CD4-positive, alpha-beta T cell (primary cell): ENCODE data around the gene DCAF8. TPM values are rescaled to one million over a fixed set of nuclear protein-coding genes. Genes with fewer than 3 reads are reported as not detected.

Experiments used
- ATAC-seq: fragments of 200-7000 bp; cut with Tn5 transposase; one replicate; pipeline ENCODE4 v1.10.0; 2022; ENCODE audit warnings: mild to moderate bottlenecking; ENCODE audit not compliant: poor library complexity
- CTCF ChIA-PET: fragments of 350-600 bp; sonication (Branson Sonifier 250); formaldehyde crosslinking; loops from one replicate; lab custom pipeline; 2021; ENCODE audit warnings: antibody characterized with exemption, inconsistent platforms; lab: Charles Lee
- POLR2A ChIA-PET: fragments of 350-600 bp; sonication (Branson Sonifier 250); formaldehyde crosslinking; loops from one replicate; lab custom pipeline; 2021; ENCODE audit warnings: antibody characterized with exemption, inconsistent platforms; lab: Charles Lee
- DNase-seq, 14 experiments: peaks; one replicate each; pipeline ENCODE4 v3.0.0-alpha.2; 2013 to 2020; ENCODE audit warnings: mixed read lengths in 2 of 14
- H3K27ac ChIP-seq, 2 donors: one replicate each; pipeline versions ENCODE4 v1.5.1 to v1.7.0; 2013; ENCODE audit warnings: low read length in 2 of 2, low read depth in 1 of 2, mild to moderate bottlenecking in 1 of 2
- H3K27me3 ChIP-seq, 2 experiments: 1 replicate in 1 of 2; 2 replicates in 1 of 2; pipeline versions ENCODE4 v1.6.1 to v1.7.0; 2013; ENCODE audit warnings: low read length in 2 of 2, control low read depth in 1 of 2, mild to moderate bottlenecking in 1 of 2, moderate library complexity in 1 of 2; ENCODE audit not compliant: insufficient read depth in 2 of 2, control insufficient read depth in 1 of 2
- H3K36me3 ChIP-seq: one replicate; pipeline ENCODE4 v1.6.1; 2013; ENCODE audit warnings: low read length, control low read depth; ENCODE audit not compliant: insufficient read depth
- H3K4me1 ChIP-seq: one replicate; pipeline ENCODE4 v1.6.1; 2013; ENCODE audit warnings: low read length, control low read depth; ENCODE audit not compliant: insufficient read depth
- H3K4me3 ChIP-seq: one replicate; pipeline ENCODE4 v1.5.1; 2013; ENCODE audit warnings: mild to moderate bottlenecking, low read length, moderate library complexity
- H3K9me3 ChIP-seq, 2 experiments: 1 replicate in 1 of 2; 2 replicates in 1 of 2; pipeline versions ENCODE4 v1.6.1 to v1.7.0; 2013; ENCODE audit warnings: low read length in 2 of 2, mild to moderate bottlenecking in 2 of 2, control low read depth in 1 of 2, moderate library complexity in 1 of 2; ENCODE audit not compliant: control insufficient read depth in 1 of 2, insufficient read depth in 1 of 2
- H3K27ac Mint-ChIP-seq: one replicate; pipeline ENCODE4 v1.8.0; 2020; ENCODE audit warnings: mixed read lengths
- H3K27me3 Mint-ChIP-seq: one replicate; pipeline ENCODE4 v1.8.0; 2021; ENCODE audit warnings: mixed read lengths
- H3K36me3 Mint-ChIP-seq: one replicate; pipeline ENCODE4 v1.8.0; 2021; ENCODE audit warnings: low read depth, mixed read lengths
- H3K4me1 Mint-ChIP-seq: one replicate; pipeline ENCODE4 v1.8.0; 2021; ENCODE audit warnings: low read depth, mixed read lengths
- H3K4me3 Mint-ChIP-seq: one replicate; pipeline ENCODE4 v1.8.0; 2020; ENCODE audit warnings: mild to moderate bottlenecking, mixed read lengths
- H3K9me3 Mint-ChIP-seq: one replicate; pipeline ENCODE4 v1.8.0; 2020; ENCODE audit warnings: mixed read lengths
- CTCF ChIP-seq: fragments of 200-600 bp; IDR thresholded peaks from one replicate; pipeline ENCODE4 v1.8.0; 2022; ENCODE audit warnings: antibody characterized with exemption, mild to moderate bottlenecking
- intact Hi-C, 2 experiments: fragments of 100-400 bp; cut with DNase I in 1 of 2; cut with micrococcal nuclease in 1 of 2; formaldehyde crosslinking; loops; one replicate each; pipeline versions ENCODE4 v1.15.1 to v1.9.0; 2023 to 2025; cut with DNase I, micrococcal nuclease
- total RNA-seq, 174 experiments: library from RNA in 2 of 174; stranded (reverse) in 2 of 174; gene quantifications; one replicate each; pipeline ENCODE4 v1.2.3 and lab custom pipeline; 2021 to 2026

DCAF8 gene
- total RNA-seq, 2 experiments from 2014 or later = 151 to 154 TPM

GRCh38 chr1:160207118-160207650, 55.2 kb downstream of the DCAF8 start:
- Histone ChIP-seq H3K27me3 (no peaks in the 10 kb centered on the region), H3K9me3 (no peaks in the 10 kb centered on the region), H3K4me3 (no peak overlapping the region), H3K4me1 (peaks cover 45% of the 10 kb centered on the region), H3K27ac (peak overlapping the region in 1 of 2 donors; percentile 12), H3K36me3 (peaks cover 28% of the 10 kb centered on the region)
- H3K27me3 Mint-ChIP-seq = no peaks in the 10 kb centered on the region
- ChIA-PET POLR2A (no interaction called here), CTCF (interaction anchor here (1.0 kb wide), 1 partner anchor 42 kb away, joined by 3 read pairs; no protein-coding TSS in a partner anchor)
- TF ChIP-seq CTCF = no peak
- H3K4me3 Mint-ChIP-seq = peak overlapping the region; percentile 90
- H3K27ac Mint-ChIP-seq = peak overlapping the region; percentile 76
- intact Hi-C loops = loop anchor here (5.0 kb wide), 2 partner anchors 45 to 110 kb away; partner anchors contain the start of gene IGSF8 (in 1 of the 2)
- no peak for DNase-seq
- H3K4me1 Mint-ChIP-seq = peaks cover 42% of the 10 kb centered on the region
- no peaks in the 10 kb centered on the region for H3K9me3 Mint-ChIP-seq
- H3K36me3 Mint-ChIP-seq = peaks cover 10% of the 10 kb centered on the region
- no peak for ATAC-seq

GRCh38 chr1:160206421-160207117, 55.8 kb downstream of the DCAF8 start:
- no peaks in the 10 kb centered on the region for H3K27me3 Mint-ChIP-seq
- ChIA-PET CTCF (no interaction called here), POLR2A (interaction anchor here (1.0 to 1.4 kb wide), 3 partner anchors 12 to 79 kb away, joined by 3 to 9 read pairs (median 4); partner anchors contain the start of genes DCAF8 and PEX19)
- no peaks in the 10 kb centered on the region for H3K9me3 Mint-ChIP-seq
- peaks cover 42% of the 10 kb centered on the region for H3K4me1 Mint-ChIP-seq
- no peak for TF ChIP-seq CTCF
- Histone ChIP-seq H3K27me3 (no peaks in the 10 kb centered on the region), H3K27ac (peak overlapping the region; percentile 33 to 71), H3K4me3 (peak overlapping the region; percentile 97), H3K4me1 (peaks cover 45% of the 10 kb centered on the region), H3K9me3 (no peaks in the 10 kb centered on the region), H3K36me3 (peaks cover 22% of the 10 kb centered on the region)
- H3K4me3 Mint-ChIP-seq = peak overlapping the region; percentile 90
- H3K27ac Mint-ChIP-seq = peak overlapping the region; percentile 76
- H3K36me3 Mint-ChIP-seq = peaks cover 4% of the 10 kb centered on the region
- no peak for ATAC-seq
- peak in 2 of 14 experiments; percentile 26 to 30 for DNase-seq
- intact Hi-C loops = loop anchor here (5.0 kb wide), 2 partner anchors 46 to 109 kb away; partner anchors contain the start of gene IGSF8 (in 1 of the 2)

- Histone ChIP-seq H3K9me3 (no peaks in the 10 kb centered on the region), H3K27me3 (no peaks in the 10 kb centered on the region), H3K4me1 (peaks cover 45% of the 10 kb centered on the region), H3K27ac (peak overlapping the region; percentile 33 to 71), H3K36me3 (peaks cover 17% of the 10 kb centered on the region), H3K4me3 (peak overlapping the region; percentile 97)
- Mint-ChIP-seq H3K27me3 (no peaks in the 10 kb centered on the region), H3K9me3 (no peaks in the 10 kb centered on the region), H3K4me3 (peak overlapping the region; percentile 90), H3K27ac (peak overlapping the region; percentile 76), H3K36me3 (no peaks in the 10 kb centered on the region), H3K4me1 (peaks cover 42% of the 10 kb centered on the region)
- CTCF ChIA-PET = no interaction called here
- POLR2A ChIA-PET = interaction anchor here (1.0 to 1.4 kb wide), 3 partner anchors 13 to 79 kb away, joined by 3 to 9 read pairs (median 4); partner anchors contain the start of genes DCAF8 and PEX19
- no peak for TF ChIP-seq CTCF
- intact Hi-C loops = loop anchor here (5.0 kb wide), 2 partner anchors 46 to 109 kb away; partner anchors contain the start of gene IGSF8 (in 1 of the 2)
- DNase-seq = peak; percentile 16 to 77 (median 39)
- ATAC-seq = peak; percentile 73
Measured at GRCh38 chr1:160206036-160206389, 56.3 kb downstream of the DCAF8 start.
